EH (cell line): ENCODE measurements around the gene CX3CR1.

ENCODE experiments used
- DNase-seq: peaks from one replicate; pipeline ENCODE4 v3.0.0-alpha.2; 2015; ENCODE audit warnings: low read depth

Gene CX3CR1

GRCh38 chr3:39291903-39292329 is 12.1 kb upstream of the CX3CR1 start:
- DNase-seq = peak; percentile 60

- no peak for DNase-seq
Measured at GRCh38 chr3:39290255-39290654, 10.4 kb upstream of the CX3CR1 start.

DNA sequence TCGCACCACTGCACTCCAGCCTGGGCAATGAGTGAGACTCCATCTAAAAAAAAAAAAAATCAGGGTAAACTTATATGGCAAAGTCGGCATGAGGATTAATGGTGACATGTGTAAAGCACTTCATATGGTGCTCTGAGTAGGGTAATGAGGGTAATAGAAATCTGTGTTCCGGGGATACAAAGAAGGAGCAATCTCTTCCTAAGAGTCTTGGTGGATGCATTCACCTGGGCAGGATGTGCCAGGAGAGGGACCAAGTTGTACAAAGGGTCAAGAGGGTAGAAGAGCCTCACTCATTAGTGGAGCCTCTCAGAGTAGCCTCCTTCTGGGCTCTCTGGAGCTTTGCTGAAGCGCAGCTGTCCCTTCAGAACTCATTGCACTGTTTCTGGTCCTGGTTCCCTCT is 9.3 kb upstream of the CX3CR1 start:
- no peak for DNase-seq

- peak; percentile 81 for DNase-seq
Measured at GRCh38 chr3:39288300-39288808, 8.5 kb upstream of the CX3CR1 start.

DNA sequence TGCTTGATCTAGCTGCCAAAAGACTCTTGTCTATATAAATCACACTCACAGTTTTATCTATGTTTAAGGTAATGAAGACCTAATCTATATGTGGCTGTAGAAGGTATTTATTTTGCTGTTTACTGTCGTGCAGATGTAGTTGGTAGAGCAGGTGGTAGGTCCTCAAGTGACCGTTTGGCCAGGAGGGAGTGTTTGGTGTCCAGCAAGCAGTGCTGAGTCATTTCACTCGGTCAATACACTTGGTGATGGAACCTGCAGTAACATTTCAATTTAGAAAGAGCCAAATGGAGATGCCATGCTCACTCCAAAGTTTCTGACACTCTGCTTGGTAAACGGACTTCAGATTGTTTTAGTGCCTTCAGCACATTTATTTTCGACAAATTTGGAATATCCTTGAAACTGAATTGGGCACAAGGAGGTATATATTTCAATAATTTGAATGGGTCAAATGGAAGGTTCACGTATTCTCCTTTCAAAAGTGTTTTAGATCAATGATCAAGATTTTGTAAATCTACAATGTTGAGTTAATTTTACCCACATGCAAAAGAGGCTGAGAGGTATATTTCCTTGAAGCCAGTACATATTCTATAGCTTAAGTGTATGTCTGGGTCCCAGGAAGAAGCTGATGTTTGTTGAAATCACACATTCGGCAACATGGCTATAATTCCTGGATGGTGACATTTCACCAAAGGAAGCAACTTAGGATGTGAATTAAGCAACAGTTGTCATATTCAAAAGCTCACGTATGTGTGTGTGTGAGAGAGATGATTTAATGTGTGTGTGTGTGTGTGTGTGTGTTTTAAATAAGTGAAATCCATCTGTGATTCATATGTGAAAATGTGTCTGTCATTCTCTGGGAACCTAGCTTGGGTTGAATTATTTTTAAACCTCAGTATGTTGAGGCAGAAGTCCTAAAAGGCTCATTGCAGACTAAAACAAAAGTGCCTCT is 7.7 kb upstream of the CX3CR1 start:
- no peak for DNase-seq

- DNase-seq = no peak
Measured at GRCh38 chr3:39286771-39287170, 6.9 kb upstream of the CX3CR1 start.

DNA sequence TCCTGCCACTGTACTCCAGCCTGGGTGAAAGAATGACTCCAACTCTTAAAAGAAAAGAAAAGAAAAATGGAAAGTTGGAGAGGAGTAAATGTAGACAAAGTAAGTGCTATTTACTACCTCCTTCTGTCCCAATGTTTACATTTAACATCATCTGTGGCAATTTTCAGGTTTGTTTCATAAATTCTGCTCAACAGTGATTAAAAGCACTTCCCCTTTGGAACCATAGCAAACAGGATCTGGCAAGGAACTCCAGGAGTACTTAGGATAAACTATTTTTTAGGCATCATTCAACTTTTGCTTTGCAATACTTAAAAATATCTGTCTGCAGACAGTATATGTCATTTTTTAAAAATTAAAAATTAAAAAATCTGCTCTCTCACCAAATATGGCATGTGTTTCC is 5.5 kb upstream of the CX3CR1 start:
- no peak for DNase-seq

DNA sequence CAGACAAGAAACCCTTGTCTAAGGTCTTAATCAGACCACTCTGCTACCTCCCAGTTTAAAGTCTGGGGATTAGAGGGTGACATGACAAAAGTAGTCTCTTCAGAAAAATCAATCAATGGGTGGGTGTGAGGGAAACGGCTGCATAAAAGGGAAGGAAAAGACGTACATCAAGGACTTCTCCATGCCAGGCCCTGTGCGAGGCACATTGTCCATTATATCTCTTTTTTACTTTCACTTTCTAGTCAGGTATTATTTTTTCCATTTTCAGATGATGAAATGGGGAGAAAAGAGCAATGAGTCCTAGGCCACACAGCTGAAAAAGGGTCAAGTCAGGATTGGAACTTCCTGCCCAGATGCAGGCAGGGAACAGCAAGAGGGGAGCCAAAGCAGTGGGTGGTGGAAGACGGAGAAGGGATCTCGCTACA is 4.6 kb upstream of the CX3CR1 start:
- peak; percentile 20 for DNase-seq

GRCh38 chr3:39282057-39282456 is 2.2 kb upstream of the CX3CR1 start:
- DNase-seq = no peak

DNA sequence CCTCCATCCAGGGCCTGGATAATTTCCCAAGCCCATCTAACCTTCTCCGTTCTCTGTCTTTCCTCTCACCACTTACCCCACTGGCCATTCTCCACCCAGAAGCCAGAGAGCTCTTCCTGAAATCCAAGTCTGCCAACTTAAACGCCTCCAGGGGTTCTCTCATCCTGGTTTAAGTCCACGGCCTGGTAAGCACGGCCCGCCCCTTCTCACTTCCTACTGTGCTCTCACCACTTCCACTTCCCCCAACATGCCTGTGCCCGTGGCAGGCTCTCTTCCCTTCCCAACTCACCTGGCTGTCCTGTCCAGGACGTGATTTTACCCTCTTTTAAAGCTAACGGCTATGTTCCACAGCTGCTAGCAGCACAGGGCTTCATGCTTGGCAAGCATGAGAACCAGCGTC is 1.7 kb upstream of the CX3CR1 start:
- DNase-seq = no peak

GRCh38 chr3:39280571-39280970 is 735 bp upstream of the CX3CR1 start:
- DNase-seq = no peak

GRCh38 chr3:39278616-39278935 is 1.3 kb downstream of the CX3CR1 start:
- peak; percentile 65 for DNase-seq

DNA sequence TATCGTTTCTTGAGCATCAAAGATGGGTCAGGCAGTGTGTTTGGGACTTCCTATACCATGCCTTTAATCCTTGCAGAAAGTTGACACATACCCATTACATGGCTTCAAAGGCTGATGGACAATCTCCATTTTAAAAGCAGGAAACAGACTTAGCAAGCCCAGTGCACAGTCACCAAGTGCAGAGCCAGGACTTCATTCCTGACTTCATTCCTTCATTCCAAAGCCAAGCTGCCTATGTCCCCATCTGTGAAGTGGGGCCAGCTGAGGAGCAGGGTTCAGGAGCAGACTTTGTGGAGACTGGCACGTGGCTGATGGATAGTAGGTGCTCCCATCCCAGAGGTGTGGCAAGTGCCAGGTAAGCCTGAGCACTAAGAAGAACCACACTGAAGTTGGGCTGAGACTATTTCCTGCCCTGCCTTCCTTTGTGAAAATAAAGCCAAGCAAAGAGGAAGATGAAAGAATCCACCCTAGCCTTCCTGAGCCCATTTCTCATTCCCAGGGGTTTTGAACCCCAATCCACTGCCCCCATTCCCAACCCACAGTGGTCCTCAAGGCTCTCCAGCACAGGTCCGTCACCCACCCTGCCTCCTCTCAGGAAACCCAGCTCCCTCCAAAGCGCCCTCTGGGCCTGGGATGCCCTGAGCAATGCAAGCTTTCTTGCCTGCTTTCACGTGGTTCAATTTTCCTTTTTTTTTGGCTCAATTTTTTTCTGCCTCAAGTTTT is 1.8 kb downstream of the CX3CR1 start:
- peak; percentile 46 for DNase-seq

GRCh38 chr3:39276746-39277145 is 3.1 kb downstream of the CX3CR1 start:
- no peak for DNase-seq

GRCh38 chr3:39275963-39276593 is 3.8 kb downstream of the CX3CR1 start:
- no peak for DNase-seq

- DNase-seq = peak; percentile 72
Measured at GRCh38 chr3:39275052-39275451, 4.8 kb downstream of the CX3CR1 start.

GRCh38 chr3:39273119-39273518 is 6.7 kb downstream of the CX3CR1 start:
- no peak for DNase-seq

GRCh38 chr3:39272191-39272590 is 7.6 kb downstream of the CX3CR1 start:
- DNase-seq = no peak

- DNase-seq = no peak
Measured at GRCh38 chr3:39271363-39271914, 8.4 kb downstream of the CX3CR1 start.

DNA sequence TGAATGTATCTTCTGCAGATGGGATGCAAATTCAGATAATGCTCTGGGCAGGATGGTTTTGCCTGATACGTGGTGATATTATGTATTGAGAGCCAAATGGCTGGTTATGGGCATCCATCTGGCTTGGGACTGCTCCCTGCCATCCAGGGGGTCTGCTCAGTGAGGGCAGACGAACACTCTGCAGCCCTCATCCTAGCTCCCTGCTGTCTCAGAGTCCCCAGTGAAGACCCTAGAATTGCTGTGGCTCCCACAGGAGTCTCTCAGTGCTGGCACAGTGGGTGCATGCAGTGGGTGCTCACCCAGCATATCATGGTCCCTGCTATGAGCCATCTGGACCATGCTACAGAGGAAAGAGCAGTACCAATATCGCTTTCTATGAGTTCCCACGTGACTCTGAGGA is 10.3 kb downstream of the CX3CR1 start:
- no peak for DNase-seq

GRCh38 chr3:39268549-39268900 is 11.3 kb downstream of the CX3CR1 start:
- DNase-seq = no peak
